OCI-LY1 (cell line): Measurements from ENCODE around the gene CLDN19.

Experiments
- H2AFZ ChIP-seq: fragments of 200-600 bp; sonication (generic), shearing (Covaris generic); 2 replicates; pipeline ENCODE4 v1.6.0; 2014; ENCODE audit warnings: antibody characterized with exemption, mild to moderate bottlenecking, low read length
- H3F3A ChIP-seq: fragments of 200-600 bp; sonication (generic), shearing (Covaris generic); 2 replicates; pipeline ENCODE4 v1.6.0; 2014; ENCODE audit warnings: mild to moderate bottlenecking, antibody characterized with exemption, low read length, moderate library complexity; ENCODE audit not compliant: insufficient read depth
- H3K27ac ChIP-seq: fragments of 200-600 bp; sonication (generic); 2 replicates; pipeline ENCODE4 v1.5.1; 2014; ENCODE audit warnings: low read length, mixed run types, mild to moderate bottlenecking, low read depth; ENCODE audit not compliant: poor library complexity, severe bottlenecking
- H3K27me3 ChIP-seq: fragments of 200-600 bp; sonication (generic); 2 replicates; pipeline ENCODE4 v1.6.0; 2014; ENCODE audit warnings: antibody characterized with exemption, mild to moderate bottlenecking, low read length, moderate library complexity; ENCODE audit not compliant: insufficient read depth
- H3K36me3 ChIP-seq: fragments of 200-600 bp; sonication (generic); 2 replicates; pipeline ENCODE4 v1.6.1; 2014; ENCODE audit warnings: mild to moderate bottlenecking, antibody characterized with exemption, low read length, moderate library complexity, mixed read lengths; ENCODE audit not compliant: insufficient read depth
- H3K4me1 ChIP-seq: fragments of 200-600 bp; sonication (generic); 2 replicates; pipeline ENCODE4 v1.5.1; 2014; ENCODE audit warnings: mild to moderate bottlenecking, low read length, moderate library complexity; ENCODE audit not compliant: insufficient read depth, severe bottlenecking
- H3K4me2 ChIP-seq: fragments of 200-600 bp; sonication (generic), shearing (Covaris generic); 2 replicates; pipeline ENCODE4 v1.6.1; 2014; ENCODE audit warnings: low read length
- H3K4me3 ChIP-seq: fragments of 200-600 bp; sonication (generic); 2 replicates; pipeline ENCODE4 v1.5.1; 2014; ENCODE audit warnings: low read length, low read depth, mild to moderate bottlenecking, mixed read lengths; ENCODE audit not compliant: poor library complexity, severe bottlenecking
- H3K79me2 ChIP-seq: fragments of 200-600 bp; shearing (Covaris generic); 2 replicates; pipeline ENCODE4 v1.6.1; 2016; ENCODE audit warnings: mixed run types, low read length, mixed read lengths; ENCODE audit not compliant: insufficient read depth
- H3K9ac ChIP-seq: fragments of 200-600 bp; sonication (generic), shearing (Covaris generic); 2 replicates; pipeline ENCODE4 v1.6.1; 2014; ENCODE audit warnings: mild to moderate bottlenecking, low read length, mixed read lengths
- H3K9me2 ChIP-seq: fragments of 200-600 bp; sonication (generic), shearing (Covaris generic); 2 replicates; pipeline ENCODE4 v1.6.1; 2014; ENCODE audit warnings: low read depth, mild to moderate bottlenecking, low read length, mixed read lengths
- H3K9me3 ChIP-seq: fragments of 200-600 bp; shearing (Covaris generic); 2 replicates; pipeline ENCODE4 v1.6.1; 2014; ENCODE audit warnings: low read length, mixed read lengths
- H4K20me1 ChIP-seq: fragments of 200-600 bp; sonication (generic), shearing (Covaris generic); 2 replicates; pipeline ENCODE4 v1.6.0; 2016; ENCODE audit warnings: mild to moderate bottlenecking, low read length; ENCODE audit not compliant: insufficient read depth
- CTCF ChIP-seq: fragments of 200-600 bp; sonication (generic), shearing (Covaris generic); IDR thresholded peaks from 2 replicates; pipeline ENCODE4 v1.5.1; 2017; ENCODE audit warnings: mild to moderate bottlenecking, antibody characterized with exemption, low read length, moderate library complexity, mixed read lengths
- EZH2 ChIP-seq: fragments of 200-600 bp; sonication (generic), shearing (Covaris generic); IDR thresholded peaks from 2 replicates; pipeline ENCODE4 v1.8.0; 2017; ENCODE audit warnings: borderline replicate concordance, mixed run types, mild to moderate bottlenecking, antibody characterized with exemption, low read length, moderate library complexity, mixed read lengths

The CLDN19 gene

GRCh38 chr1:42703888-42704464, 36.1 kb downstream of the CLDN19 start:
- Histone ChIP-seq H3K9me3 (no peaks in the 10 kb centered on the region), H3K4me2 (no peak overlapping the region), H3K27ac (no peak overlapping the region), H3K79me2 (no peaks in the 10 kb centered on the region), H3K4me1 (no peaks in the 10 kb centered on the region), H3K9ac (no peak overlapping the region), H3F3A (peaks cover 6% of the 10 kb centered on the region), H2AFZ (no peak overlapping the region), H3K9me2 (no peaks in the 10 kb centered on the region), H3K4me3 (no peak overlapping the region), H3K27me3 (no peaks in the 10 kb centered on the region), H4K20me1 (no peaks in the 10 kb centered on the region), H3K36me3 (peaks cover 98% of the 10 kb centered on the region)
- TF ChIP-seq EZH2 (no peak), CTCF (no peak)

DNA sequence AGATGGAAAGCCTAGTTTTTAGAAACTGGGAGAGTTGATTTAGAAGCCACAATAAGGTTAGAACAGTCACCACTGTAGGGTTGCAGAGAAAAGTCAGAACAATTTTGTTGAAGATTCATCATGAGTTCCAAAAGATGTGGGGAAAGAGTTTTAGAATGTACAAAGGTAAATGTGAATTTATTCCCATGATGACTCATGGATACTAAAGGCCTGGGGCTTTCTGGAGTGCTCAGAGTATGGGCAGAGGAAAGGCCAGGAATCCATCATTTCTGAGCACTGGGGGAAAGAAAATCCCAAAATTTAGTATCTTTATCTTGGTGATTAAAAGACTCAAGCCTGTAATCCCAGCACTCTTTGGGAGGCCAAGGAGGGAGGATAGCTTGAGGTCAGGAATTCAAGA, 40.0 kb downstream of the CLDN19 start:
- Histone ChIP-seq H3K4me3 (no peak overlapping the region), H2AFZ (no peak overlapping the region), H3K27me3 (no peaks in the 10 kb centered on the region), H3K4me1 (no peaks in the 10 kb centered on the region), H3F3A (peaks cover 6% of the 10 kb centered on the region), H3K9ac (no peak overlapping the region), H3K9me2 (no peaks in the 10 kb centered on the region), H3K9me3 (no peaks in the 10 kb centered on the region), H4K20me1 (no peaks in the 10 kb centered on the region), H3K79me2 (peaks cover 11% of the 10 kb centered on the region), H3K27ac (no peak overlapping the region), H3K4me2 (no peak overlapping the region), H3K36me3 (peaks cover 100% of the 10 kb centered on the region)
- TF ChIP-seq EZH2 (no peak), CTCF (no peak)

GRCh38 chr1:42698081-42698813, 41.8 kb downstream of the CLDN19 start:
- no peak overlapping the region for H3K27ac ChIP-seq
- peaks cover 100% of the 10 kb centered on the region for H3K36me3 ChIP-seq
- H3K27me3 ChIP-seq: no peaks in the 10 kb centered on the region
- H3K79me2 ChIP-seq: peaks cover 29% of the 10 kb centered on the region
- no peaks in the 10 kb centered on the region for H3K4me1 ChIP-seq
- no peaks in the 10 kb centered on the region for H3K9me3 ChIP-seq
- H2AFZ ChIP-seq: no peak overlapping the region
- H3K9me2 ChIP-seq: no peaks in the 10 kb centered on the region
- H3F3A ChIP-seq: peaks cover 6% of the 10 kb centered on the region
- H4K20me1 ChIP-seq: no peaks in the 10 kb centered on the region
- TF ChIP-seq EZH2 (no peak), CTCF (no peak)
- no peak overlapping the region for H3K4me2 ChIP-seq
- H3K4me3 ChIP-seq: no peak overlapping the region
- H3K9ac ChIP-seq: no peak overlapping the region
